HepG2 (cell line): ENCODE measurements around the gene B3GNT8. TPM values are rescaled to one million over a fixed set of nuclear protein-coding genes. Genes with fewer than 3 reads are reported as not detected.

Experiments
- ATAC-seq: fragments of 200-7000 bp; cut with Tn5 transposase; 3 replicates; pipeline ENCODE4 v1.9.1; 2020; ENCODE audit warnings: mild to moderate bottlenecking, moderate library complexity
- BruUV-seq: library from RNA; stranded (reverse); fragments of 400-500 nt; replicated peaks from 2 replicates; lab custom pipeline; 2021; lab: Mats Ljungman, UMichigan
- CTCF ChIA-PET: fragments of 300-600 bp; formaldehyde crosslinking; extraction: SDS; loops from one replicate; lab custom pipeline; 2021; ENCODE audit warnings: low total read pairs, inconsistent platforms, low intra/inter-chr PET ratio; lab: Yijun Ruan, JAX
- POLR2A ChIA-PET: fragments of 350-600 bp; sonication (Branson Sonifier 250); formaldehyde crosslinking; loops from one replicate; lab custom pipeline; 2020; ENCODE audit warnings: antibody characterized with exemption, inconsistent platforms; lab: Yijun Ruan, JAX
- DNase-seq: peaks from one replicate; pipeline ENCODE4 v3.0.0-alpha.2; 2015; ENCODE audit warnings: low spot score
- FAIRE-seq: peaks from 3 replicates; lab custom pipeline; 2011; peaks lifted over from hg19 to GRCh38; lab: Jason Lieb, UNC
- H2AFZ ChIP-seq: one replicate; pipeline ENCODE4 v1.6.1; 2011; ENCODE audit warnings: low read length, inconsistent platforms
- H3K27ac ChIP-seq: fragments of 300-600 bp; 3 replicates; pipeline ENCODE4 v1.8.0; 2011; ENCODE audit warnings: mixed run types, mild to moderate bottlenecking, mixed read lengths, low read length, inconsistent platforms; ENCODE audit not compliant: insufficient read depth; ENCODE audit errors: extremely low read length
- H3K27me3 ChIP-seq, 2 experiments: fragments of 200-600 bp in 1 of 2; 2 replicates in 1 of 2; 3 replicates in 1 of 2; pipeline versions ENCODE4 v1.6.0 to v1.8.0; 2011; ENCODE audit warnings: low read length in 2 of 2, mild to moderate bottlenecking in 2 of 2, moderate library complexity in 2 of 2, inconsistent platforms in 1 of 2; ENCODE audit not compliant: insufficient read depth in 2 of 2, control insufficient read depth in 1 of 2
- H3K36me3 ChIP-seq, 2 experiments: fragments of 200-600 bp in 1 of 2; replicated peaks in 1 of 2; 2 replicates in 1 of 2; 3 replicates in 1 of 2; pipeline versions ENCODE4 v1.5.1 to v1.8.0; 2011; ENCODE audit warnings: low read length in 2 of 2, inconsistent platforms in 1 of 2; ENCODE audit not compliant: insufficient read depth in 2 of 2, control insufficient read depth in 1 of 2
- H3K4me1 ChIP-seq: 2 replicates; pipeline ENCODE4 v1.5.1; 2012; ENCODE audit warnings: low read length, inconsistent platforms; ENCODE audit not compliant: insufficient read depth
- H3K4me2 ChIP-seq: 2 replicates; pipeline ENCODE4 v1.6.0; 2011; ENCODE audit warnings: low read depth, low read length, inconsistent platforms
- H3K4me3 ChIP-seq, 3 experiments: fragments of 200-600 bp in 1 of 3; sonication (generic), shearing (Covaris generic) in 1 of 3; replicated peaks in 1 of 3; 2 replicates each; pipeline ENCODE4 v1.5.1; 2011 to 2016; ENCODE audit warnings: low read length in 3 of 3, inconsistent platforms in 2 of 3, low read depth in 2 of 3, mild to moderate bottlenecking in 2 of 3, control low read depth in 1 of 3, mixed read lengths in 1 of 3; ENCODE audit not compliant: insufficient read depth in 1 of 3
- H3K79me2 ChIP-seq: one replicate; pipeline ENCODE4 v1.6.1; 2011; ENCODE audit warnings: low read length, inconsistent platforms; ENCODE audit not compliant: insufficient read depth
- H3K9ac ChIP-seq: 2 replicates; pipeline ENCODE4 v1.6.0; 2011; ENCODE audit warnings: mild to moderate bottlenecking, low read depth, low read length, inconsistent platforms; ENCODE audit not compliant: insufficient read depth
- H3K9me3 ChIP-seq: 2 replicates; pipeline ENCODE4 v1.5.1; 2012; ENCODE audit warnings: mild to moderate bottlenecking, low read length
- H4K20me1 ChIP-seq: 2 replicates; pipeline ENCODE4 v1.6.0; 2011; ENCODE audit warnings: inconsistent platforms, mild to moderate bottlenecking, low read length, moderate library complexity; ENCODE audit not compliant: insufficient read depth
- ELK4 ChIP-seq: sonication (generic); formaldehyde crosslinking; IDR thresholded peaks from 2 replicates; pipeline ENCODE4 v1.9.0; 2021; ENCODE audit warnings: missing genetic modification reagents, borderline replicate concordance
- FOXP4 ChIP-seq: sonication (generic); formaldehyde crosslinking; IDR thresholded peaks from 2 replicates; pipeline ENCODE4 v1.4.0; 2020; ENCODE audit warnings: missing genetic modification reagents
- GTF3A ChIP-seq: sonication (generic); formaldehyde crosslinking; conservative IDR thresholded peaks from 2 replicates; pipeline ENCODE4 v1.4.0; 2020; ENCODE audit warnings: mild to moderate bottlenecking, missing genetic modification reagents
- HOXA9 ChIP-seq: sonication (generic); formaldehyde crosslinking; IDR thresholded peaks from 2 replicates; pipeline ENCODE4 v1.8.1; 2022; ENCODE audit warnings: missing genetic modification reagents, mild to moderate bottlenecking, moderate library complexity, borderline replicate concordance
- SP1 ChIP-seq, 2 experiments: fragments of 450-650 bp in 1 of 2; sonication (generic) in 1 of 2; formaldehyde crosslinking in 1 of 2; IDR thresholded peaks; 2 replicates each; pipeline versions ENCODE4 v1.4.0 to v1.6.1; 2016 to 2020; ENCODE audit warnings: missing genetic modification reagents in 1 of 2
- UBTF ChIP-seq: sonication (generic); formaldehyde crosslinking; IDR thresholded peaks from 2 replicates; pipeline ENCODE4 v1.4.0; 2020; ENCODE audit warnings: mild to moderate bottlenecking, missing genetic modification reagents
- ZBTB42 ChIP-seq: sonication (generic); formaldehyde crosslinking; IDR thresholded peaks from 2 replicates; pipeline ENCODE4 v1.5.0; 2020; ENCODE audit warnings: mild to moderate bottlenecking, missing genetic modification reagents
- ZKSCAN5 ChIP-seq: sonication (generic); formaldehyde crosslinking; IDR thresholded peaks from 2 replicates; pipeline ENCODE4 v1.5.1; 2020; ENCODE audit warnings: mild to moderate bottlenecking, missing genetic modification reagents
- ZNF207 ChIP-seq: fragments of 450-650 bp; IDR thresholded peaks from 2 replicates; pipeline ENCODE4 v1.6.1; 2016; ENCODE audit warnings: antibody characterized with exemption, borderline replicate concordance
- ZNF260 ChIP-seq: sonication (generic); formaldehyde crosslinking; IDR thresholded peaks from 2 replicates; pipeline ENCODE4 v1.4.0; 2020; ENCODE audit warnings: missing genetic modification reagents, low read depth, mild to moderate bottlenecking, borderline replicate concordance
- ZNF274 ChIP-seq: sonication (generic); formaldehyde crosslinking; IDR thresholded peaks from 2 replicates; pipeline ENCODE4 v1.5.1; 2020; ENCODE audit warnings: mild to moderate bottlenecking, missing genetic modification reagents
- ZNF317 ChIP-seq: sonication (generic); formaldehyde crosslinking; IDR thresholded peaks from 2 replicates; pipeline ENCODE4 v1.5.0; 2020; ENCODE audit warnings: mild to moderate bottlenecking, missing genetic modification reagents
- ZNF362 ChIP-seq: sonication (generic); formaldehyde crosslinking; IDR thresholded peaks from 2 replicates; pipeline ENCODE4 v1.4.0; 2020; ENCODE audit warnings: missing genetic modification reagents, mild to moderate bottlenecking, borderline replicate concordance
- ZNF644 ChIP-seq: IDR thresholded peaks from 2 replicates; pipeline ENCODE4 v1.6.1; 2016; ENCODE audit warnings: low read depth
- ZNF737 ChIP-seq: sonication (generic); formaldehyde crosslinking; IDR thresholded peaks from 2 replicates; pipeline ENCODE4 v1.5.0; 2020; ENCODE audit warnings: missing genetic modification reagents, mild to moderate bottlenecking, borderline replicate concordance
- ZNF766 ChIP-seq: sonication (generic); formaldehyde crosslinking; IDR thresholded peaks from 2 replicates; pipeline ENCODE4 v1.5.0; 2020; ENCODE audit warnings: missing genetic modification reagents, borderline replicate concordance
- WGBS: methylation state at CpG from one replicate; pipeline ENCODE4 v1.1.6; 2017; ENCODE audit warnings: low lambda C conversion rate; 5-methylcytosine and 5-hydroxymethylcytosine counted together
- in situ Hi-C: cut with HindIII; loops from 2 replicates; pipeline ENCODE4 v1.10.0; 2017; ENCODE audit warnings: low pct_unique_long_range_greater_than_20kb; ENCODE audit not compliant: extremely low pct_ligation_motif_present
- intact Hi-C: fragments of 100-400 bp; cut with micrococcal nuclease; formaldehyde crosslinking; loops from one replicate; pipeline ENCODE4 v1.10.0; 2022; ENCODE audit not compliant: unreplicated experiment
- polyA plus RNA-seq, 8 experiments: library from polyadenylated mRNA; depleted of rRNA in 3 of 8; stranded (reverse) in 7 of 8; unstranded in 1 of 8; fragments of >200 nt; fragmentation: Illumina TruSeq in 4 of 8; extraction: Trizol in 4 of 8; gene quantifications; 2 replicates each; pipeline versions ENCODE4 v1.2.1 to v1.2.3, GENCODE V29; 2011 to 2016; ENCODE audit warnings: low read depth in 4 of 8, missing spikeins in 1 of 8, mixed read lengths in 1 of 8; ENCODE audit not compliant: insufficient read depth in 1 of 8
- total RNA-seq, 5 experiments: library from RNA; depleted of rRNA; stranded (reverse); fragments of >200 nt; fragmentation: Illumina TruSeq; extraction: Trizol; gene quantifications; 2 replicates each; pipeline ENCODE4 v1.2.3, GENCODE V29; 2016; ENCODE audit warnings: low read depth in 1 of 5

Gene B3GNT8
- total and polyA plus RNA-seq, 2 of the 13 experiments (the other 11 are each of a cell fraction or from before 2014, with no cell fraction given) = 0.26 to 1.9 TPM

- no peaks in the 10 kb centered on the region for H3K9me3 ChIP-seq
- peaks cover 11 to 26% of the 10 kb centered on the region in 2 experiments; a peak in 4 of 5 replicates for H3K36me3 ChIP-seq
- H3K9ac ChIP-seq = no peak overlapping the region
- 96% methylated on average over 5 of the region's 5 CpGs for WGBS
- intact Hi-C loops = no loop called here
- peaks cover 28% of the 10 kb centered on the region for H3K4me1 ChIP-seq
- FAIRE-seq (no peak), DNase-seq (no peak), ATAC-seq (no peak)
- in situ Hi-C loops = no loop called here
- no peak overlapping the region for H2AFZ ChIP-seq
- no TSS peak for BruUV-seq
- H4K20me1 ChIP-seq = no peaks in the 10 kb centered on the region
- H3K27me3 ChIP-seq = no peaks in the 10 kb centered on the region
- CTCF ChIA-PET = no interaction called here
- H3K4me3 ChIP-seq = no peak overlapping the region
- H3K27ac ChIP-seq = no peak overlapping the region
- peaks cover 3% of the 10 kb centered on the region for H3K79me2 ChIP-seq
- H3K4me2 ChIP-seq = no peak overlapping the region
- POLR2A ChIA-PET = interaction anchor here (0.7 kb wide), 1 partner anchor 967 kb away, joined by 4 read pairs; no protein-coding TSS in a partner anchor
- no peak for TF ChIP-seq ZNF260 (CRISPR knock-in tag)
- no peak for TF ChIP-seq ZNF274 (CRISPR knock-in tag)
- no peak for TF ChIP-seq ZBTB42
- TF ChIP-seq ZNF207 = no peak
- no peak for TF ChIP-seq ZNF644
- no peak for TF ChIP-seq ZKSCAN5
- TF ChIP-seq ZNF737 (CRISPR knock-in tag) = no peak
- TF ChIP-seq UBTF (CRISPR knock-in tag) = no peak
- no peak for TF ChIP-seq GTF3A
- TF ChIP-seq ZNF362 (CRISPR knock-in tag) = no peak
- TF ChIP-seq ZNF766 (CRISPR knock-in tag) = no peak
- TF ChIP-seq ELK4 (CRISPR knock-in tag) = no peak
- TF ChIP-seq HOXA9 (CRISPR knock-in tag) = no peak
- TF ChIP-seq SP1 (IDR thresholded peaks at IDR 0.05) = no peak
- no peak for TF ChIP-seq SP1 (CRISPR knock-in tag; IDR thresholded peaks at IDR 0.05)
- no peak for TF ChIP-seq FOXP4 (CRISPR knock-in tag)
- TF ChIP-seq ZNF317 (CRISPR knock-in tag) = no peak
- TF ChIP-seq, all 625 proteins: peak for 0
Measured at GRCh38 chr19:41434450-41434849, 7.3 kb upstream of the B3GNT8 start.
